RWPE1 (cell line): ENCODE measurements around the gene TSBP1.

Source experiments
- CTCF ChIA-PET: fragments of 350-600 bp; sonication (Branson Sonifier 250); formaldehyde crosslinking; extraction: SDS; loops from one replicate; lab custom pipeline; 2021; lab: Yijun Ruan, JAX
- POLR2A ChIA-PET: fragments of 400-600 bp; formaldehyde crosslinking; extraction: SDS; loops from one replicate; lab custom pipeline; 2020; ENCODE audit warnings: antibody characterized with exemption; ENCODE audit not compliant: low non-redundant PET; lab: Yijun Ruan, JAX
- DNase-seq: peaks from one replicate; pipeline ENCODE4 v3.0.0; 2012; ENCODE audit warnings: low spot score
- H3K27ac ChIP-seq: fragments of 450-650 bp; 2 replicates; pipeline ENCODE4 v1.5.1; 2017
- CTCF ChIP-seq: fragments of 450-650 bp; conservative IDR thresholded peaks from 2 replicates; pipeline ENCODE4 v1.5.1; 2017; ENCODE audit warnings: low read depth, mild to moderate bottlenecking

Gene TSBP1

GRCh38 chr6:32382757-32383420 lies 11.2 kb upstream of the TSBP1 start:
- no peak for DNase-seq
- CTCF ChIA-PET: interaction anchor here (0.6 to 1.4 kb wide), 3 partner anchors 30 to 414 kb away, joined by 3 read pairs; no protein-coding TSS in a partner anchor
- no peak overlapping the region for H3K27ac ChIP-seq
- POLR2A ChIA-PET: no interaction called here
- TF ChIP-seq CTCF: no peak

GRCh38 chr6:32379545-32379944 lies 7.8 kb upstream of the TSBP1 start:
- DNase-seq: no peak
- no peak overlapping the region for H3K27ac ChIP-seq
- CTCF ChIA-PET: no interaction called here
- POLR2A ChIA-PET: no interaction called here
- no peak for TF ChIP-seq CTCF

- DNase-seq: no peak
- no peak for TF ChIP-seq CTCF
- H3K27ac ChIP-seq: no peak overlapping the region
- ChIA-PET POLR2A (no interaction called here), CTCF (no interaction called here)
Observed at GRCh38 chr6:32375739-32376529, 4.2 kb upstream of the TSBP1 start.

- no peak for DNase-seq
- ChIA-PET POLR2A (no interaction called here), CTCF (no interaction called here)
- no peak overlapping the region for H3K27ac ChIP-seq
- TF ChIP-seq CTCF: no peak
Observed at GRCh38 chr6:32371229-32371628, 474 bp downstream of the TSBP1 start.

GRCh38 chr6:32370505-32370904 lies 1.2 kb downstream of the TSBP1 start:
- no peak overlapping the region for H3K27ac ChIP-seq
- ChIA-PET CTCF (no interaction called here), POLR2A (no interaction called here)
- TF ChIP-seq CTCF: no peak
- DNase-seq: no peak

- ChIA-PET CTCF (no interaction called here), POLR2A (no interaction called here)
- peak; percentile 87 for DNase-seq
- TF ChIP-seq CTCF: no peak
- H3K27ac ChIP-seq: no peak overlapping the region; the same call in 1 of the 2 replicates
Observed at GRCh38 chr6:32369660-32370059, 2.0 kb downstream of the TSBP1 start.
